Muscle layer of duodenum (tissue), 2 donors: ENCODE measurements around the gene USP1.

Source experiments
- H3K27ac ChIP-seq: one replicate; pipeline ENCODE4 v1.7.0; 2013; ENCODE audit warnings: mild to moderate bottlenecking, low read length
- H3K27me3 ChIP-seq: one replicate; pipeline ENCODE4 v1.7.0; 2013; ENCODE audit warnings: low read depth, mild to moderate bottlenecking, control low read depth, low read length
- H3K36me3 ChIP-seq, 2 donors: one replicate each; pipeline ENCODE4 v1.7.0; 2013; ENCODE audit warnings: low read length in 2 of 2, control low read depth in 1 of 2, mild to moderate bottlenecking in 1 of 2; ENCODE audit not compliant: insufficient read depth in 2 of 2, control insufficient read depth in 1 of 2
- H3K4me1 ChIP-seq, 2 donors: one replicate each; pipeline ENCODE4 v1.7.0; 2013; ENCODE audit warnings: low read length in 2 of 2, mild to moderate bottlenecking in 2 of 2, control low read depth in 1 of 2, moderate library complexity in 1 of 2; ENCODE audit not compliant: insufficient read depth in 2 of 2, control insufficient read depth in 1 of 2
- H3K4me3 ChIP-seq, 2 donors: one replicate each; pipeline ENCODE4 v1.7.0; 2013; ENCODE audit warnings: low read length in 2 of 2, low read depth in 1 of 2, mild to moderate bottlenecking in 1 of 2
- H3K9me3 ChIP-seq, 2 donors: one replicate each; pipeline ENCODE4 v1.7.0; 2013; ENCODE audit warnings: low read length in 2 of 2, control low read depth in 1 of 2, mild to moderate bottlenecking in 1 of 2; ENCODE audit not compliant: control insufficient read depth in 1 of 2
- donor health status: healthy.

Gene USP1

DNA sequence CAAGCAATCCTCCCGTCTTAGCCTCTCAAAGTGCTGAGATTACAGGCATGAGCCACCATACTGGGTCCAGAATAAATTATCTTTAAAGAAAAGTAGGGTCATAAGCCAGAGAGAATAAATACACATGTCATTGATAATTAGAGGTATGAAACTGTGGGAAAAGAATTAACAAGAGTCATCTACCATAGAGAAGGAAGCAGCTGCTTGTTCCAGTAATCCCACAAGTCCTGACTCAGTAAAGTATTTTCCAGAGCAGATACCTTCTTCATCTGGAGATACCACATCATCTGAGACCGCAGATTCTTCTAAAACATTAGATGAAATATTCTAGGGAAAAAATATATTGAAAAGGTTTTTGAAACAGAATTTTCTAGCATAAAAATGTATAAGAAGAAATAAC, 55.7 kb downstream of the USP1 start:
- Histone ChIP-seq H3K36me3 (peaks cover 28 to 56% of the 10 kb centered on the region in 2 donors), H3K9me3 (no peaks in the 10 kb centered on the region), H3K4me1 (no peaks in the 10 kb centered on the region), H3K27me3 (no peaks in the 10 kb centered on the region), H3K27ac (no peak overlapping the region), H3K4me3 (no peak overlapping the region)

- H3K27ac ChIP-seq: no peak overlapping the region
- H3K27me3 ChIP-seq: no peaks in the 10 kb centered on the region
- no peaks in the 10 kb centered on the region for H3K9me3 ChIP-seq
- peaks cover 25 to 56% of the 10 kb centered on the region in 2 donors for H3K36me3 ChIP-seq
- H3K4me1 ChIP-seq: no peaks in the 10 kb centered on the region
- H3K4me3 ChIP-seq: no peak overlapping the region
Observed at GRCh38 chr1:62493656-62494055, 56.8 kb downstream of the USP1 start.

DNA sequence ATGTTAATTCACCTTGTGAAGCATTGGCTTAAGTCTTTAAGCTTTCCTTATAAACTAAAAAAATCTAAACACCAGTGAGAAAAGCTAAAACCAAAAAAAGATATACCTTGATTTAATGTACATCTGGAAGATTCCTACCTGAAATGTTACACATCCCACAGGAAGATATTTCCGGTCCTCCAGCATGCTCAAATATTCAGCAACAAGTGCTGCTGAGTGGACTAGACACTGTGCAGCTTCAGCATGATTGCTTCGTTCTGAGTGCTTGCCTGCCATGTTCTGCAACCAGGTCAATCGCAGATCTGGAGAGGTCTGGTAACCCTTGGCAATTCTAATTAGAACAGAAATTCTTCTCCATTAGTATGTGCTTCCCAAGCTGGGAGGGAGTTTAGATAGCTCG, 57.3 kb downstream of the USP1 start:
- Histone ChIP-seq H3K36me3 (peaks cover 25 to 52% of the 10 kb centered on the region in 2 donors), H3K27me3 (no peaks in the 10 kb centered on the region), H3K27ac (no peak overlapping the region), H3K4me1 (no peaks in the 10 kb centered on the region), H3K9me3 (no peaks in the 10 kb centered on the region), H3K4me3 (no peak overlapping the region)

GRCh38 chr1:62500210-62500609, 63.4 kb downstream of the USP1 start:
- H3K27me3 ChIP-seq: no peaks in the 10 kb centered on the region
- H3K4me3 ChIP-seq: no peak overlapping the region
- H3K9me3 ChIP-seq: no peaks in the 10 kb centered on the region
- H3K4me1 ChIP-seq: no peaks in the 10 kb centered on the region
- no peak overlapping the region for H3K27ac ChIP-seq
- H3K36me3 ChIP-seq: peaks cover 11 to 19% of the 10 kb centered on the region in 2 donors
